Measurements from ENCODE around the gene CCDC179. TPM values are rescaled to one million over a fixed set of nuclear protein-coding genes. Genes with fewer than 3 reads are reported as not detected.

CCDC179 gene
- total and polyA plus RNA-seq, 8 donors = not detected

- H3K27me3 ChIP-seq = no peaks in the 10 kb centered on the region
- no peak for FAIRE-seq
- H3K9me3 ChIP-seq = no peaks in the 10 kb centered on the region
- H3K4me3 ChIP-seq = no peak overlapping the region
- peaks cover 0 to 2% (median 0%) of the 10 kb centered on the region in 3 donors for H3K4me1 ChIP-seq
- WGBS, 2 donors = 89 to 97% methylated on average over 4 of the region's 4 CpGs
- DNase-seq = no peak
- H3K27ac ChIP-seq = no peak overlapping the region
- no peak for ATAC-seq
- no peaks in the 10 kb centered on the region for H3K36me3 ChIP-seq
- no peak for TF ChIP-seq CTCF (IDR thresholded peaks at IDR 0.05)
- intact Hi-C loops (cut with DNase I) = no loop called here
Observed at GRCh38 chr11:22802861-22803260, 57.4 kb downstream of the CCDC179 start.

GRCh38 chr11:22800482-22800881 is 59.8 kb downstream of the CCDC179 start:
- DNase-seq = no peak
- H3K4me1 ChIP-seq = no peaks in the 10 kb centered on the region
- TF ChIP-seq CTCF (IDR thresholded peaks at IDR 0.05) = no peak
- ATAC-seq = no peak
- no peaks in the 10 kb centered on the region for H3K9me3 ChIP-seq
- no peak overlapping the region for H3K4me3 ChIP-seq
- 89 to 91% methylated on average over 5 of the region's 5 CpGs for WGBS, 2 donors
- intact Hi-C loops (cut with DNase I) = no loop called here
- FAIRE-seq = no peak
- H3K27me3 ChIP-seq = no peaks in the 10 kb centered on the region
- H3K27ac ChIP-seq = no peak overlapping the region
- H3K36me3 ChIP-seq = no peaks in the 10 kb centered on the region

- Histone ChIP-seq H3K36me3 (no peaks in the 10 kb centered on the region), H3K9me3 (no peaks in the 10 kb centered on the region), H3K4me1 (no peaks in the 10 kb centered on the region), H3K4me3 (no peak overlapping the region), H3K27ac (no peak overlapping the region), H3K27me3 (no peaks in the 10 kb centered on the region)
- FAIRE-seq (no peak), DNase-seq (no peak), ATAC-seq (no peak)
- WGBS, 2 donors = 87 to 92% methylated on average over 1 of the region's 1 CpG
- TF ChIP-seq CTCF (IDR thresholded peaks at IDR 0.05) = no peak
- intact Hi-C loops (cut with DNase I) = loop anchor here in 1 of 3 donors (10.0 kb wide), 1 partner anchor 454 kb away; no protein-coding TSS in a partner anchor
Observed at GRCh38 chr11:22798901-22799300, 61.4 kb downstream of the CCDC179 start.

GRCh38 chr11:22797047-22797446 is 63.2 kb downstream of the CCDC179 start:
- no peak for FAIRE-seq

More at GRCh38 chr11:22797047-22797446, 63.2 kb downstream of the CCDC179 start:
- Histone ChIP-seq H3K4me3 (no peak overlapping the region), H3K9me3 (no peaks in the 10 kb centered on the region), H3K4me1 (no peaks in the 10 kb centered on the region), H3K27me3 (no peaks in the 10 kb centered on the region), H3K36me3 (no peaks in the 10 kb centered on the region), H3K27ac (no peak overlapping the region)
- TF ChIP-seq CTCF (IDR thresholded peaks at IDR 0.05) = no peak
- DNase-seq = no peak
- WGBS, 2 donors = 83 to 91% methylated on average over 3 of the region's 3 CpGs
- ATAC-seq = no peak
- intact Hi-C loops (cut with DNase I) = loop anchor here in 1 of 3 donors (10.0 kb wide), 1 partner anchor 452 kb away; no protein-coding TSS in a partner anchor

Other genes starting within 250 kb of the CCDC179 start
- gene FANCF, start 234.7 kb downstream of the CCDC179 start, total RNA-seq = 10 to 100 TPM in 2 of 6 donors, 1 to 10 TPM in 4; 7.1 to 12.9 (median 9.8) TPM
- 1 to 10 TPM; 6.0 to 9.7 TPM for gene FANCF, start 234.7 kb downstream of the CCDC179 start, polyA plus RNA-seq
- gene GAS2, start 193.9 kb downstream of the CCDC179 start, total RNA-seq = 10 to 100 TPM in 5 of 6 donors, 1 to 10 TPM in 1; 7.7 to 13.4 (median 11.7) TPM
- gene GAS2, start 193.9 kb downstream of the CCDC179 start, polyA plus RNA-seq = 1 to 10 TPM; 4.1 to 6.3 TPM
- 10 to 100 TPM in 5 of 6 donors, 1 to 10 TPM in 1; 8.9 to 20.6 (median 15.2) TPM for gene SVIP, start 30.7 kb downstream of the CCDC179 start, total RNA-seq
- 10 to 100 TPM in 1 of 2 donors, 1 to 10 TPM in 1; 8.8 to 16.0 TPM for gene SVIP, start 30.7 kb downstream of the CCDC179 start, polyA plus RNA-seq

Data from pancreas (tissue), 10 donors.